ENCODE measurements around the gene IL34.
"Not testable (repeated sequence)": the region's sequence is repeated elsewhere in the genome, so short reads cannot be mapped to it uniquely, and the experiment has no call there.

The IL34 gene

GRCh38 chr16:70646260-70647241 lies at the start of gene IL34:
Gene IL34, plus strand, starts transcription at chr16:70646559. Its CDS starts 389 bp downstream, at chr16:70646948.
- no peak for DNase-seq

DNA sequence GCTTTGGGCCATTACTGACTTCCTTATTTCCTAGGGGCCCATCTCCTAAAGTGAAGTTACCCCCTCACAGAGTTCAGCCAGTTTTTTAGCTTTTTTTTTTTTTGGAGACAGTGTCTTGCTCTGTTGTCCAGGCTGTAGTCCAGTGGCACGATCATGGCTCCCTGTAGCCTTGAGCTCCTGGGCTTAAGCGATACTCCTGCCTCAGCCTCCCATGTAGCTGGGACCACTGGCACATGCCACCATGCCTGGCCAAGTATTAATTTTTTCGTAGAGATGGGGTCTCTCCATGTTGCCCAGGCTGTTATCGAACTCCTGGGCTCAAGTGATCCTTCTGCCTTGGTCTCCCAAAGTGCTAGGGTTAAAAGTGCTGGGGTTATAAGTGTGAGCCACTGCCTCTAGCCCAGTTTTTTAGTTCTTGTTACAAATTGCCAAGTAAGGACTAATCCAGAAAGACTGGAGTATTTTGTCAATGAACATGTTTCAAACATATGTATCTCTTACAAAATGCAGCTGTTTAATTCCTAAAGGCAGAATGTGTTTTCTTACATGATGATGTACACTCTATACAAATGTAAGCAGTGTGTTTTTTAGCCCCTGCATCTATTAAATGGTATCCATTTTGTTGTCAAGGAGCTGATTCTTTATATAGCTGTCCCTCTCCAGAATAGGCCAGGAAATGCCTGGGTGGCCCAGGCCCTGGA lies 49.1 kb upstream of the IL34 start:
- no peak for DNase-seq

DNA sequence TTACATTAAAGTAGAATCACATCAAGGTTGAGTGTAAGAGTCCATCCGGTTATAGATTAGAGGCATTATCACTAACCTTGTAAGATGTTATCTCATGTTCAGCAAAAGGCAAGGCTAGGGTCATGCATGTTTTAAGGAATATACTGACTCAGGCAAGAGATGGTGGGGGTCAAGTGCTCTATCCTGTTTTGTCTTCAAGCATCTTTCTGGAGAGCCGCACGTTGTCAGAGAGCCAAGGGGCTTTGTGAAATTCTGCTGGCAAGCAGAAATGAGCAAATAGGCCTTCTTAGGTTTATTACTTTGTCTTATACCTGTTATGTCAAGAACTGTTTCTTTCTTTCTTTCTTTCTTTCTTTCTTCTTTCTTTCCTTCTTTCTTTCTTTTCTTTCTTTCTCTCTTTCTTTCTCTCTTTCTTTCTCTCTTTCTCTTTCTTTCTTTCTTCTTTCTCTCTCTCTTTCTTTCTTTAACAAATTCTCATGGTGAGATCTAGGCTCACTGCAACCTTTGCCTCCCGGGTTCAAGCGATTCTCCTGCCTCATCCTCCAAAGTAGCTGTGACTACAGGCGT lies 47.3 kb upstream of the IL34 start:
- no peak for DNase-seq

GRCh38 chr16:70600730-70601129 lies 45.6 kb upstream of the IL34 start:
- DNase-seq, result no peak

- no peak for DNase-seq
Observed at GRCh38 chr16:70601576-70602575, 44.5 kb upstream of the IL34 start.

GRCh38 chr16:70602831-70603230 lies 43.5 kb upstream of the IL34 start:
- DNase-seq, result no peak

DNA sequence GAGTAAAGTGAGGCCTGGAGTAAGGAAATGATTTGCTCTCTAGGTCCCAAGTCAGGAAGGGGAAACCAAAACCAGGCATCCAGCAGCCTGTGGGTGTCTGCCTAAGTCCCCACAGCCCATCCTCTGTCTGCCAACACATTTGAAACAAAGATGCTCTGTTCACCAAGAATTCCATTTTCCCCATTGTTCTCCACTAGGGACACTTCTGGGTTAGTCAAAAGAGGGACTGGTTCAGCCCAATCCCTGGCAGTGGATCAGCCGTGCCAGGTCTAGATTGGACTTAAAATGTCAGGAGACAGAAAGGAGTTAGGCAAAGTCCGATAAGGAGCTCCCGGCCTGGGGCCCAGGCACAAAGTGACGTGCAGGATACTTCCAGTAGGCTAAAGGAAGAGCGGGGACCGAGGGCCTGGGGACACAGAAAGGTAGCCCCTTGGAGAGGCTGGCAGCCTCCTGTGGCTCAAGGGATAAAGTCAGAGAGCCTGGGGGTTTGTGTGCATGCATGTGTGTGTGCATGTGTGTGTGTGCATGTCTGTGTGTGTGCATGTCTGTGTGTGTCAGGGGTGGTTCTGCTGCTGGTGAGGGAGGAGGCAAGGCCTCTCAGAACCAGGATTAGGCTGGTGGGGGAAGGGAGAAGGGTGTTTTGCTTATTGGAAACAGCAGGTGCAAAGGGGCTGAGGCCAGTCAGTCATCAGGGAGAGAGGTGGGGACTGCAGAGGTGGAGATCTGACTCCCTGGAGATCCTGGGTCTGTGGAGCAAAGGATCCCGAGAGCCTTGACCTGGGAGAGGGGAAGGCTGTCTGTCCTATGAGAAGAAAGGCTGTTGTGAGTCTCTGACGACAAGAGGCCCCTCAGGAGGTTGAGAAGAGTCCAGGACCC lies 41.7 kb upstream of the IL34 start:
- no peak for DNase-seq

- DNase-seq, result no peak
Observed at GRCh38 chr16:70605283-70605657, 41.1 kb upstream of the IL34 start.

DNA sequence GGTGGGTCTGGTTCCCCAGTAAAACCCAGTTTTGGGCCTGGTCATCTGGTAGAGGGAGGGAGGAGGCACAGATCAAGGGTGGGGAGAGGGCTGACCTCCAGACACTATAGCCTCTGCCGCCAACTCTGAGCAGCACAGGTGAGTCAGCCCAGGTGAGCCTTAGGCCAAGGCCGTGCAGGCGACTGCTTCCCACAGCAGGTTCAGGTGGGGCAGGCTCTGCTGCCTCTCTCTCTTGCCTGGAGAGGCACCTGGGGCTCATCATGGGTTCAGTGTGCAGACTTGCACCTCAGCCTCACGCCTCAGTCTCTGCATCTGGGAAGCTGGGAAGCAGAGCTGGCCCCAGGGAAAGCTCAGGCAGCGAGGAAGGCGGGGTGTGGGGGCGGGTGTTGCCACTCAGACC lies 37.8 kb upstream of the IL34 start:
- no peak for DNase-seq

DNA sequence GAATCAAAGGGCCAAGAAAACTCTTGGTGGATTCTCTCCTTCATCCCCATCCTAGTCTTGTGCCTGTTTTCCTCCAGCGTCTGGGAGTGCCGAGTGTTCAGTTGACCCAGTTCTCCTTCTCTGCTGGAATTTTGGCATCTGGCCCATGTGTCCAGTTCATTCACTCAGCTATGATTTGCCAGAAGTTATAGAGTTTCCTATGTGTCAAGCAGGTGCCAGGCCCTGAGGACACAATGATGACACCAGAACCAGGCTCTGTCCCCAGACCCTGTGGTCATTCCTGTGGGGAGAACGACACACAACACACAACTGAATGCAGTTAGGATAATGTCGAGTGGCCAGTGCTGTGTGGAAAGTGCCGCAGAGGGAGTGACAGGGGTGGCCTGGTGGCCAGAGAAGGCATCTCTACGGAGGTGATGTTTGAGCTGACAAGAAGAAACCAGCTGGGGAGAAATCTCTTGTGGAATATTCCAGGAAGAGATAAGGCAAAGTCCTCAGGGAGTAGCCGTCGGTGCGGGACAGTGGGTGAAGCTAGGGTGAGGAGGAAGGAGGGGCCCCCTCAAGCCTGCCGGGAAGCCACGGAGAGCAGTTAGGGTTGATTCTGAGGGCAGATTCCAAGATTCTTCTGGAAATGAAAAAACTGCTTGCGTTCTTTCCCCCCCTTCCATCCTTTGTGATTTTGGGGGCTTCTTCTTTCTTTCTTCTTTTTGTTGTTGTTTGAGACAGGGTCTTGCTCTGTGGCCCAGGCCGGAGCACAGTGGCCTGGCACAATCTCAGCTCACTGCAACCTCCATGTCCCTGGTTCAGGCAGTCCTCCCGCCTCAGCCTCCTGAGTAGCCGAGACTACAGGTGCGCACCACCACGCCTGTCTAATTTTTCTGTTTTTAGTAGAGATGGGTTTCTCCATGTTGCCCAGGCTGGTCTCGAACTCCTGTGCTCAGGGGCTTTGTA lies 35.8 kb upstream of the IL34 start:
- DNase-seq, result no peak

GRCh38 chr16:70611224-70611598 lies 35.1 kb upstream of the IL34 start:
- no peak for DNase-seq

- no peak for DNase-seq
Observed at GRCh38 chr16:70611785-70612303, 34.5 kb upstream of the IL34 start.

DNA sequence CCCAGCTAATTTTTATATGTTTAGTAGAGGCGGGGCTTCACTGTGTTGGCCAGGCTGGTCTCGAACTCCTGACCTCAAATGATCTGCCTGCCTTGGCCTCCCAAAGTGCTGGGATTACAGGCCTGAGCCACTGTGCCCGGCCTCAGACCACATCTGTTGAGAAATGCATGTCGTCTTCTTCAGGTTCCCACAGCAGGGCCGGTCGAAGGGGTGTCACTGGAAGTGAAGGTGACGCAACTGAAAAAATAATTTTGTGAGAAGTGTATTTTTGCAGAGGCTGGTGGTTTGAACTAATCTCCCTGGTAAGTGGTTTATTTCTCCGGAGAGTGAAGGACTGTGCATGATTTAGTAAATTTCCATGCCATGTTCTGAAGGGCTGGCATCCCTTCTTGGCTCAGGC lies 33.4 kb upstream of the IL34 start:
- no peak for DNase-seq

- no peak for DNase-seq
Observed at GRCh38 chr16:70614208-70614951, 32.0 kb upstream of the IL34 start.

DNA sequence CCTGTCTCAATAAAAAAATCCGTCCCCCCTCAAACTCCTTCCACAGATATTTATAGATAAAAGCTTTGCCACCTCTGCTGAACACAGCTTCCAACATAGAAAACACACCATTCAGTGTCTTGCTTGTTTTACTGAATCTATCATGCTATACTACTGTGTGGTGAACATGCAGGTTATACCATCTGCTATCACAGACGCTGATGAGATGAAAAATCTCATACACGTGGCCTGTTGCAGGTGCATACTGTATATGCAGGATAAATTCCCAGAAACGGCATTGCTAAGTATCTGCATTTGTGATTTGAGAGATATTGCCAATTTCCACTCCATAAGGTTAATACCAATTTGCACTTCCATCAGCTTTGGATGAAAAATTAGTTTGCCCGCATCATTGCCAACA lies 30.4 kb upstream of the IL34 start:
- DNase-seq, result no peak

DNA sequence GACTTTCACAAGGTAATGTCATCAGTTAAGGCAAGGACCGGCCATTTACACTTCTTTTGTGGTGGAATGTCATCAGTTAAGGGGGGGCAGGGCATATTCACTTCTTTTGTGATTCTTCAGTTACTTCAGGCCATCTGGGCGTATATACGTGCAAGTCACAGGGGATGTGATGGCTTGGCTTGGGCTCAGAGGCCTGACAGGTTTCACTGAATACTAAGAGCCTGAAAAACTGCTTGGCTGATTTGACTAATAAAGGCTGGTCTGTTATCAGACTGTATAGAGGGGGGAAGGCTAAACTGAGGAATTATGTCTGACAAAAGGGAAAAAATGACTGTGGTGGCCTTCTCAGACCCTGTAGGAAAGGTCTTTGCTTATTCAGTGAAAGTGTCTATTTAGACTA lies 24.5 kb upstream of the IL34 start:
- DNase-seq, result not testable (repeated sequence)

DNA sequence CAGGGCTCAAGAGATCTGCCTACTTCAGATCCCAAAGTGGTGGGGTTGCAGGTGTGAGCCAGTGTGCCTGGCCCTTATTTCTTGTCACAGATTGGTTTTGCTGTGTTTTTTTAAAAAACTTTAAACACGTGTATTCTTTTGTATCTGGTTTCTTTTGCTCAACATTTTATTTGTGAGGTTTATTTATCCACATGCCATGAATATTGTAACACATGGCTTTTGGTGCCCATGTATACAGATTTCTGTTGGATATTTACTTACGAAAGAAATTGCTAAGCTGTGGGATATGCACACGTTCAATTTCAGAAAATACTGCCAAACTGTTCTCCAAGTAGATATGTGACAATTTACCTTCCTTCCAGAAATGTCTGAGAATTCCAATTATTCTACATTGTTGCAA lies 18.7 kb upstream of the IL34 start:
- no peak for DNase-seq

GRCh38 chr16:70630960-70631745 lies 15.2 kb upstream of the IL34 start:
- no peak for DNase-seq
